NCI-H460 (cell line): ENCODE results near the gene PDGFC. TPM values are rescaled to one million over a fixed set of nuclear protein-coding genes. Genes with fewer than 3 reads are reported as not detected.

Experiments used
- DNase-seq: peaks from one replicate; pipeline ENCODE4 v3.0.0-alpha.2; 2016; ENCODE audit warnings: low read depth; ENCODE audit errors: extremely low read depth
- total RNA-seq: library from RNA; depleted of rRNA; stranded (reverse); fragments of >200 nt; shearing (Covaris generic); gene quantifications from 2 replicates; pipeline ENCODE4 v1.2.3, GENCODE V29; 2014

Gene PDGFC
- total RNA-seq, 1 experiment from 2014 or later: 20.2 TPM

- no peak for DNase-seq
Observed at GRCh38 chr4:156976147-156976546, 4.5 kb upstream of the PDGFC start.

- DNase-seq: no peak
Observed at GRCh38 chr4:156975686-156976085, 4.1 kb upstream of the PDGFC start.

- no peak for DNase-seq
Observed at GRCh38 chr4:156974264-156974663, 2.7 kb upstream of the PDGFC start.

GRCh38 chr4:156972379-156973015 lies 898 bp upstream of the PDGFC start:
- DNase-seq: no peak

GRCh38 chr4:156971165-156971675 lies 379 bp downstream of the PDGFC start:
- DNase-seq: no peak

GRCh38 chr4:156970501-156971164 lies 966 bp downstream of the PDGFC start:
- no peak for DNase-seq

GRCh38 chr4:156969911-156970310 lies 1.7 kb downstream of the PDGFC start:
- no peak for DNase-seq

GRCh38 chr4:156969101-156969500 lies 2.5 kb downstream of the PDGFC start:
- no peak for DNase-seq

- DNase-seq: peak; percentile 60
Observed at GRCh38 chr4:156968479-156968984, 3.1 kb downstream of the PDGFC start.

- no peak for DNase-seq
Observed at GRCh38 chr4:156966836-156967235, 4.8 kb downstream of the PDGFC start.

GRCh38 chr4:156963419-156963818 lies 8.2 kb downstream of the PDGFC start:
- DNase-seq: no peak

- DNase-seq: no peak
Observed at GRCh38 chr4:156962528-156962974, 9.0 kb downstream of the PDGFC start.

GRCh38 chr4:156962058-156962358 lies 9.6 kb downstream of the PDGFC start:
- DNase-seq: no peak

GRCh38 chr4:156961196-156962057 lies 10.2 kb downstream of the PDGFC start:
- DNase-seq: no peak

- DNase-seq: no peak
Observed at GRCh38 chr4:156959298-156959702, 12.3 kb downstream of the PDGFC start.

- no peak for DNase-seq
Observed at GRCh38 chr4:156958276-156959074, 13.1 kb downstream of the PDGFC start.

GRCh38 chr4:156957556-156957955 lies 14.0 kb downstream of the PDGFC start:
- DNase-seq: no peak

- no peak for DNase-seq
Observed at GRCh38 chr4:156956826-156957368, 14.7 kb downstream of the PDGFC start.

GRCh38 chr4:156956359-156956758 lies 15.2 kb downstream of the PDGFC start:
- no peak for DNase-seq

- DNase-seq: no peak
Observed at GRCh38 chr4:156954587-156954986, 17.0 kb downstream of the PDGFC start.
